OCI-LY3 (cell line): ENCODE measurements around the gene ALKBH7.
"Not testable (repeated sequence)": the region's sequence is repeated elsewhere in the genome, so short reads cannot be mapped to it uniquely, and the experiment has no call there.

Experiments
- CTCF ChIP-seq: fragments of 200-600, 300-600 bp; sonication (generic); IDR thresholded peaks from 2 replicates; pipeline ENCODE4 v1.5.1; 2014; ENCODE audit warnings: antibody characterized with exemption, low read length, low read depth
- EZH2phosphoT487 ChIP-seq: fragments of 200-600 bp; shearing (Covaris generic); IDR thresholded peaks from 2 replicates; pipeline ENCODE4 v1.6.1; 2018; ENCODE audit warnings: antibody characterized with exemption, mixed run types, low read depth

- not testable (repeated sequence) for TF ChIP-seq CTCF, EZH2phosphoT487
Observed at GRCh38 chr19:6360857-6361216, 11.8 kb upstream of the ALKBH7 start.
